Body of pancreas (tissue), 4 donors: ENCODE measurements around the gene PPP6R2.

Source experiments
- CTCF ChIP-seq, 7 experiments: fragments of 450-650 bp in 4 of 7; fragments of 200-600 bp in 3 of 7; sonication (generic) in 3 of 7; IDR thresholded peaks; one replicate each; pipeline ENCODE4 v1.5.1; 2016 to 2019; ENCODE audit warnings: antibody characterized with exemption in 7 of 7
- POLR2A ChIP-seq, 3 donors: fragments of 450-650 bp; IDR thresholded peaks; one replicate each; pipeline ENCODE4 v1.6.1; 2016; ENCODE audit warnings: antibody characterized with exemption in 3 of 3, mild to moderate bottlenecking in 2 of 3

- TF ChIP-seq CTCF (IDR thresholded peaks at IDR 0.05) (no peak), POLR2A (IDR thresholded peaks at IDR 0.05) (no peak)
Measured at GRCh38 chr22:50325444-50326224, 17.5 kb upstream of the PPP6R2 start.
